Stimulated activated CD4-positive, alpha-beta T cell treated with anti-CD3 and anti-CD28 coated beads, Interleukin-4, amount 100 ng/mL, for 48 hours (primary cell): Measurements from ENCODE around the gene GALNT9.

Source experiments
- DNase-seq, 2 donors: peaks; one replicate each; pipeline ENCODE4 v3.0.0-alpha.2; 2020; ENCODE audit warnings: low read depth in 2 of 2

The GALNT9 gene

GRCh38 chr12:132213359-132214160, 115.8 kb downstream of the GALNT9 start:
- no peak for DNase-seq

- DNase-seq, result no peak
Measured at GRCh38 chr12:132211816-132212215, 117.6 kb downstream of the GALNT9 start.

GRCh38 chr12:132211326-132211725, 118.1 kb downstream of the GALNT9 start:
- no peak for DNase-seq

- DNase-seq, result no peak
Measured at GRCh38 chr12:132210223-132211055, 119.0 kb downstream of the GALNT9 start.

- no peak for DNase-seq
Measured at GRCh38 chr12:132209619-132210222, 119.7 kb downstream of the GALNT9 start.

GRCh38 chr12:132208153-132208823, 121.1 kb downstream of the GALNT9 start:
- DNase-seq, result no peak

GRCh38 chr12:132207083-132207775, 122.2 kb downstream of the GALNT9 start:
- DNase-seq, result no peak

GRCh38 chr12:132206046-132206434, 123.3 kb downstream of the GALNT9 start:
- DNase-seq, result no peak

- no peak for DNase-seq
Measured at GRCh38 chr12:132205271-132206045, 123.9 kb downstream of the GALNT9 start.

GRCh38 chr12:132204793-132205270, 124.6 kb downstream of the GALNT9 start:
- DNase-seq, result no peak

GRCh38 chr12:132204063-132204792, 125.2 kb downstream of the GALNT9 start:
- no peak for DNase-seq

- no peak for DNase-seq
Measured at GRCh38 chr12:132202929-132203721, 126.3 kb downstream of the GALNT9 start.

- no peak for DNase-seq
Measured at GRCh38 chr12:132201391-132202120, 127.8 kb downstream of the GALNT9 start.

GRCh38 chr12:132200800-132201199, 128.6 kb downstream of the GALNT9 start:
- DNase-seq, result no peak

- no peak for DNase-seq
Measured at GRCh38 chr12:132199526-132200319, 129.7 kb downstream of the GALNT9 start.

- DNase-seq, result no peak
Measured at GRCh38 chr12:132199101-132199500, 130.3 kb downstream of the GALNT9 start.

GRCh38 chr12:132197581-132198354, 131.6 kb downstream of the GALNT9 start:
- no peak for DNase-seq
